ENCODE data around the gene CYP19A1.

CYP19A1 gene

GRCh38 chr15:51203797-51204196, 134.6 kb downstream of the CYP19A1 start:
- Histone ChIP-seq H3K4me3 (ENCODE audit: low read depth, low read length) (no peak overlapping the region), H3K27ac (no peak overlapping the region), H3K9me3 (ENCODE audit: control insufficient read depth, low read length) (no peaks in the 10 kb centered on the region), H2AFZ (no peak overlapping the region), H3K4me1 (no peaks in the 10 kb centered on the region), H3K27me3 (ENCODE audit: control insufficient read depth, insufficient read depth, low read length) (no peaks in the 10 kb centered on the region), H3K4me2 (ENCODE audit: low read length) (no peak overlapping the region), H3K79me2 (no peaks in the 10 kb centered on the region), H3K36me3 (ENCODE audit: control insufficient read depth, insufficient read depth, low read length) (no peaks in the 10 kb centered on the region), H3K9ac (no peak overlapping the region)
- TF ChIP-seq, protein P1, sequence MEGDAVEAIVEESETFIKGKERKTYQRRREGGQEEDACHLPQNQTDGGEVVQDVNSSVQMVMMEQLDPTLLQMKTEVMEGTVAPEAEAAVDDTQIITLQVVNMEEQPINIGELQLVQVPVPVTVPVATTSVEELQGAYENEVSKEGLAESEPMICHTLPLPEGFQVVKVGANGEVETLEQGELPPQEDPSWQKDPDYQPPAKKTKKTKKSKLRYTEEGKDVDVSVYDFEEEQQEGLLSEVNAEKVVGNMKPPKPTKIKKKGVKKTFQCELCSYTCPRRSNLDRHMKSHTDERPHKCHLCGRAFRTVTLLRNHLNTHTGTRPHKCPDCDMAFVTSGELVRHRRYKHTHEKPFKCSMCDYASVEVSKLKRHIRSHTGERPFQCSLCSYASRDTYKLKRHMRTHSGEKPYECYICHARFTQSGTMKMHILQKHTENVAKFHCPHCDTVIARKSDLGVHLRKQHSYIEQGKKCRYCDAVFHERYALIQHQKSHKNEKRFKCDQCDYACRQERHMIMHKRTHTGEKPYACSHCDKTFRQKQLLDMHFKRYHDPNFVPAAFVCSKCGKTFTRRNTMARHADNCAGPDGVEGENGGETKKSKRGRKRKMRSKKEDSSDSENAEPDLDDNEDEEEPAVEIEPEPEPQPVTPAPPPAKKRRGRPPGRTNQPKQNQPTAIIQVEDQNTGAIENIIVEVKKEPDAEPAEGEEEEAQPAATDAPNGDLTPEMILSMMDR (IDR thresholded peaks at IDR 0.05) = no peak

- no peaks in the 10 kb centered on the region for H3K27me3 ChIP-seq (ENCODE audit: control insufficient read depth, insufficient read depth, low read length)
- H2AFZ ChIP-seq = no peak overlapping the region
- H3K79me2 ChIP-seq = no peaks in the 10 kb centered on the region
- no peaks in the 10 kb centered on the region for H3K4me1 ChIP-seq
- TF ChIP-seq, protein P1 (IDR thresholded peaks at IDR 0.05) = no peak
- H3K9ac ChIP-seq = no peak overlapping the region
- H3K27ac ChIP-seq = no peak overlapping the region
- H3K36me3 ChIP-seq (ENCODE audit: control insufficient read depth, insufficient read depth, low read length) = no peaks in the 10 kb centered on the region
- no peak overlapping the region for H3K4me3 ChIP-seq (ENCODE audit: low read depth, low read length)
- H3K4me2 ChIP-seq (ENCODE audit: low read length) = no peak overlapping the region
- no peaks in the 10 kb centered on the region for H3K9me3 ChIP-seq (ENCODE audit: control insufficient read depth, low read length)
Measured at GRCh38 chr15:51202783-51203182, 135.6 kb downstream of the CYP19A1 start.

DNA sequence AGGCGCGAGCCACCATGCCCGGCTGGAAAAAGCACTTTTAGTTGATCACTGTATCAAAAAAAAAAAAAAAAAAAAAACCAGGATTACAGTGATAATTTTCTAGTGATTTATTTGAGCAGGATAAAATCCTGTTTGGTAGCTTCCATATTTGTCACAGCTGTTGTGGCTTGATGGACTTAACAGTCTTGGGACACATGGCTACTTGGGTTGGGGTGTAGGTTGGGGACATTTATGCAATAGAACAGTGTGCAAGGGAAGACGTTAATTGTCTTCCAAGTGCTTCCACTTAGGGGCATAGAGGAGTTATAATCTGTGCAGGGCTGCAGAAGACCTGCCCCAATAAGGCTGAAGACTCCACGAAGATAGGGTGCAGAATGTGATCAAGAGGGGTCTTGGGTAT, 136.8 kb downstream of the CYP19A1 start:
- Histone ChIP-seq H3K79me2 (no peaks in the 10 kb centered on the region), H2AFZ (no peak overlapping the region), H3K36me3 (ENCODE audit: control insufficient read depth, insufficient read depth, low read length) (no peaks in the 10 kb centered on the region), H3K4me3 (ENCODE audit: low read depth, low read length) (no peak overlapping the region), H3K4me2 (ENCODE audit: low read length) (no peak overlapping the region), H3K27me3 (ENCODE audit: control insufficient read depth, insufficient read depth, low read length) (no peaks in the 10 kb centered on the region), H3K9me3 (ENCODE audit: control insufficient read depth, low read length) (no peaks in the 10 kb centered on the region), H3K9ac (no peak overlapping the region), H3K27ac (no peak overlapping the region), H3K4me1 (no peaks in the 10 kb centered on the region)
- TF ChIP-seq, protein P1 (IDR thresholded peaks at IDR 0.05) = no peak

DNA sequence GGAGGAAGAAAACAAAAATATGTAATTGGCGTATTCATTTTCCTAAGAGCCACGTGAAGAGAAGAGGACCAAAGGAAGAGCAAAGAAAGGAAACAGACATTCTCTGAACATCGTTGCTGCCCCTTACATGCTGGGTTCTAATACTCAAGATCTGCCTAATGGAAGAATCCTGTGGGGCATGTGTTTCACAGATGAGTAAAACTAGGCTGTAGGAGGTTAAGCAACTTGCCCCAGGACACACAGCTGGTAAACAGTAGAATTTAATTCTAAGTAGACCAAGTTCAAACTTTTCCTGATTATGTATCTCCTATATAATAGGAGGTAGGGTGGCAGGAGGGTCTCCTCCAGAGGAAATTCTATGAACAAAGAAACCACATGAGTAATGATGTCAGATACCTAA, 137.6 kb downstream of the CYP19A1 start:
- H3K4me3 ChIP-seq (ENCODE audit: low read depth, low read length) = no peak overlapping the region
- no peak overlapping the region for H3K9ac ChIP-seq
- H3K79me2 ChIP-seq = no peaks in the 10 kb centered on the region
- TF ChIP-seq, protein P1 (IDR thresholded peaks at IDR 0.05) = no peak
- no peaks in the 10 kb centered on the region for H3K36me3 ChIP-seq (ENCODE audit: control insufficient read depth, insufficient read depth, low read length)
- no peaks in the 10 kb centered on the region for H3K27me3 ChIP-seq (ENCODE audit: control insufficient read depth, insufficient read depth, low read length)
- H2AFZ ChIP-seq = no peak overlapping the region
- H3K9me3 ChIP-seq (ENCODE audit: control insufficient read depth, low read length) = no peaks in the 10 kb centered on the region
- H3K27ac ChIP-seq = no peak overlapping the region
- H3K4me1 ChIP-seq = no peaks in the 10 kb centered on the region
- H3K4me2 ChIP-seq (ENCODE audit: low read length) = no peak overlapping the region

- no peaks in the 10 kb centered on the region for H3K4me1 ChIP-seq
- no peaks in the 10 kb centered on the region for H3K9me3 ChIP-seq (ENCODE audit: control insufficient read depth, low read length)
- H3K4me2 ChIP-seq (ENCODE audit: low read length) = no peak overlapping the region
- TF ChIP-seq, protein P1 (IDR thresholded peaks at IDR 0.05) = no peak
- no peak overlapping the region for H3K4me3 ChIP-seq (ENCODE audit: low read depth, low read length)
- H3K27ac ChIP-seq = no peak overlapping the region
- H2AFZ ChIP-seq = no peak overlapping the region
- H3K79me2 ChIP-seq = no peaks in the 10 kb centered on the region
- H3K9ac ChIP-seq = no peak overlapping the region
- H3K27me3 ChIP-seq (ENCODE audit: control insufficient read depth, insufficient read depth, low read length) = no peaks in the 10 kb centered on the region
- no peaks in the 10 kb centered on the region for H3K36me3 ChIP-seq (ENCODE audit: control insufficient read depth, insufficient read depth, low read length)
Measured at GRCh38 chr15:51199541-51199940, 138.9 kb downstream of the CYP19A1 start.
